Sciatic nerve (tissue), 2 donors: ENCODE measurements around the gene C20orf173. TPM values are rescaled to one million over a fixed set of nuclear protein-coding genes. Genes with fewer than 3 reads are reported as not detected.
"Not testable (repeated sequence)": the region's sequence is repeated elsewhere in the genome, so short reads cannot be mapped to it uniquely, and the experiment has no call there.

ENCODE experiments used
- ATAC-seq: fragments of 200-7000 bp; cut with Tn5 transposase; one replicate; pipeline ENCODE4 v1.9.1; 2020; ENCODE audit warnings: mild to moderate bottlenecking, moderate library complexity
- DNase-seq: peaks from one replicate; pipeline ENCODE4 v3.0.0-alpha.2; 2020; ENCODE audit warnings: low spot score
- intact Hi-C: fragments of 100-400 bp; cut with DNase I; formaldehyde crosslinking; loops from one replicate; pipeline ENCODE4 v1.14.2; 2022
- total RNA-seq: library from RNA; stranded (reverse); fragmentation: NEBNext Ultra II Directional; extraction: Animal tissue kit (Norgen Biotek cat#: 25700); gene quantifications from one replicate; pipeline ENCODE4 v1.2.1, GENCODE V29; 2021
- donor health status: DM: no; HTN: no; CAD: no.
- donor health status: DM: no; HTN: no; CAD: no.

C20orf173 gene
- total RNA-seq, 1 donor from 2014 or later: not detected

DNA sequence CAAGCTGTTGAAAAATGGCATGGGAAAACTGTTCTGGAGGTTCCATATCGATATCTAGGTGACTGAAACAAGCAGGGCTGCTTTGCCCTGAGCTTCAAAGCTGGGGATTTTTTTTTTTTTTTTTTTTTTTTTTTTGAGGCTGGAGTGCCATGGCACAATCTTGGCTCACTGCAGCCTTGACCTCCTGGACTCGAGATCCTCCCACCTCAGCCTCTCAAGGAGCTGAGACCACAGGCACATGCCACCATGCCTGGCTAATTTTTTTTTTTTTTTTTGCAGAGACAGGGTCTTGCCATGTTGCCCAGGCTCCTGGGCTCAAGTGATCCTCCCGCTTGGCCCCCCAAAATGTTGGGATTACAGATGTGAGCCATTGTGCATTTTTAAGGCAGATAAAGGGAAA is 23.5 kb upstream of the C20orf173 start:
- DNase-seq (no peak), ATAC-seq (no peak)
- intact Hi-C loops: no loop called here

DNA sequence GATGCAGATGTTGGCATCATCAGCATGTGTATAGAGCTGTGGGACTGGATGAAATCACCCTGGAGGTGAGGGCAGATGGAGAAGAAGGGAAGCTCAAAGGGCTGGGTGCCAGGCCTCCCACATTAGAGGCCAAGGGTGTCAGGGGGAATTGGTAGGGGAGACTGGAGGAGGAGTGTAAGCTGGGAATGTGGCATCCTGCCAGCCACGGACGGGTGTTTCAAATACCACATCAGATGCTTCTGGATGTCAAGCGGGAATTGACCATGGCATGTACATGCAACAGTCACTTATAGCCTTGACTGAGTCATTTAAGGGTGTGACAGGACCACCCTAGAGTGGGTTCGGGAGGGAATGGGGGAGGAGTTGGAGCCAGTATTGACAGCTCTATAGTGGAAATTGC is 22.1 kb upstream of the C20orf173 start:
- intact Hi-C loops: no loop called here
- ATAC-seq: no peak
- no peak for DNase-seq

DNA sequence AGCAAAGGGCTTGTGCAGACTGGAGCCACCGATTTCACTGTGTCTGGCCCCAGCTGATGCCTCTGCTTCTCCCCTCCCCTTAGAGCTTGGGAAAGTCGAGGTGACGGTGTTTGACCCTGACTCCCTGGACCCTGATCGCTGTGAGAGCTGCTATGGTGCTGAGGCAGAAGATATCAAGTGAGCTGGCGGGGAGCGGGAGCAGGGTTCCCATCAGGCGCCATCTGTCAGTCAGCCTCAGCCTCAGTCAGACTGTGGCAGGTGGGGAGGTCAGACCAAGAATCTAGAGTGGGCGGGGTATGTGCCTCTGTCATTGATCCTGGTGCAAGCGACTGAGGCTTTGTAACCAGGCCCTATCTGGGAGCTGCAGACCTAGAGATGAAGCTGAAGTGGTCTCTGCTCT is 17.9 kb upstream of the C20orf173 start:
- DNase-seq: no peak
- intact Hi-C loops: no loop called here

DNA sequence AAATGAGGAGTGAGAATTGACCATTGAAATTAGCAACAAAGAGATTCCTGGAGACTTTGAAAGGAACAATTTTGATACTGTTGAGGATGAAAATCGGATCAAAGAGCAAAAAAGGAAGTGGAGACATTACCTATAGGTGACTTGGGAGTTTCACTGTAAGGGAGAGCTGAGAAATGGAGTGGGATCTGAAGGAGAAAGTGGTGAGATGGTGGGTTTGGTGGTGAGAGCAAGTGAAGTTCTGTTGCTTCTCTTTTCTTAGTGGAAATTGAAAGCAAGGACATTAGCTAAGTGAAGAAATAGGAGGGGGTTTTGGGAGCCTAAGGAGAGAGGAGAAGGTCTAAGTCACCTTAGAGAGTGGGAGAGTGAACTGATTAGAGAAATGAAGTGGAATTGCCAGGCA is 16.7 kb upstream of the C20orf173 start:
- intact Hi-C loops: no loop called here
- DNase-seq (no peak), ATAC-seq (no peak)

More for the DNA sequence above, 17.9 kb upstream of the C20orf173 start:
- ATAC-seq: no peak

DNA sequence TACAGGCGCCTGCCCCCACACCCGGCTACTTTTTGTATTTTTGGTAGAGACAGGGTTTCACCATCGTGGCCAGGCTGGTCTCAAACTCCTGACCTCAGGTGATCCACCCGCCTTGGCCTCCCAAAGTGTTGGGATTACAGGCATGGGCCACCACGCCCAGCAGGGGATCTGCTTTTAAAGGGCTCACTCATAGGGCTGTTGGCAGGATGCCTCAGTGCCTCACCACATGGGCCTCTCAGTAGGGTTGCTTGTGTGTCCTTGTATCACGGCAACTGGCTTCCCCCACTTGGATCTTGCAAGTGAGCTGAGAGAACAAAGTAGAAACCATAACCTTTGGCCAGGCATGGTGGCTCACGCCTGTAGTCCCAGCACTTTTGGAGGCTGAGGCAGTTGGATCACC is 15.5 kb upstream of the C20orf173 start:
- intact Hi-C loops, DNase-seq: not testable (repeated sequence)

DNA sequence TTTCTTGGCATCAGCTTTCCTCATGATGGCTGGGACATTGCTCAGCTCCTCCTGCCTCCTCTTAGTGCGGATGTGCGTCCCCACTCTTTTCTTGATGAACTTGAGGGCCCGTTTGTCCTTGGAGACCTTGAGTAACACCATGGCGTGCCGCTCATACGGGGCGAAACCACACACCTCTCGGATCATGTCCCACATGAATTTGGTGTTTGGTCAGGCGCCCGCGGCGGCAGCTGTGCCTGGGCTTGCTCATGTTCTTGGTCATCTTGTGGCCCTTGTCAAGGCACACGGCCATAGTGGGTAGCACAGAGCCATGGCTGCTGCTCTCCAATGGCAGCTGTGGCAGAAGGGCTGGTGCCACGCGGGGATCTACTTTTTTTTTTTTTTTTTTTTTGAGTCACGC is 15.0 kb upstream of the C20orf173 start:
- DNase-seq: no peak
- ATAC-seq: no peak
- intact Hi-C loops: no loop called here

More for the DNA sequence above, 15.5 kb upstream of the C20orf173 start:
- not testable (repeated sequence) for ATAC-seq

DNA sequence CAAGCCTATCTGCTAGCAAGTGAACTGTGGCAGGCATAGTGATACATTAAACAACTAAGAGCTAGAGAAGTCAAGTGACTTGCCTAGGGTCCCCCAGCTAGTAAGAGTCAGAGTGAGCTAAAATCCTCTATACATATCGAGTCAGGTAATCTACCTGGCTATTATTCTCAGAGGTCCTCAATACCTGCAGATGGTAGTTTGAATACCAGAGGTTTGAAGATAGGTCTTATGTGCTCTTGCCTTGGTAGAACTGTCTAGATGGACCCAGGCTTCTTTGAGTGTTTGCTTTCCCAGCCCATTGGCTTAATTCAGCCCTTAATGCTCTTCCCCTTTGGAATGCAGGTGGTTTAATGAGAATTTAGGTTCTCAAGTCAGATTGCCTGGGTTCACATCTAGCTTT is 13.5 kb upstream of the C20orf173 start:
- no peak for DNase-seq
- no peak for ATAC-seq
- intact Hi-C loops: no loop called here

DNA sequence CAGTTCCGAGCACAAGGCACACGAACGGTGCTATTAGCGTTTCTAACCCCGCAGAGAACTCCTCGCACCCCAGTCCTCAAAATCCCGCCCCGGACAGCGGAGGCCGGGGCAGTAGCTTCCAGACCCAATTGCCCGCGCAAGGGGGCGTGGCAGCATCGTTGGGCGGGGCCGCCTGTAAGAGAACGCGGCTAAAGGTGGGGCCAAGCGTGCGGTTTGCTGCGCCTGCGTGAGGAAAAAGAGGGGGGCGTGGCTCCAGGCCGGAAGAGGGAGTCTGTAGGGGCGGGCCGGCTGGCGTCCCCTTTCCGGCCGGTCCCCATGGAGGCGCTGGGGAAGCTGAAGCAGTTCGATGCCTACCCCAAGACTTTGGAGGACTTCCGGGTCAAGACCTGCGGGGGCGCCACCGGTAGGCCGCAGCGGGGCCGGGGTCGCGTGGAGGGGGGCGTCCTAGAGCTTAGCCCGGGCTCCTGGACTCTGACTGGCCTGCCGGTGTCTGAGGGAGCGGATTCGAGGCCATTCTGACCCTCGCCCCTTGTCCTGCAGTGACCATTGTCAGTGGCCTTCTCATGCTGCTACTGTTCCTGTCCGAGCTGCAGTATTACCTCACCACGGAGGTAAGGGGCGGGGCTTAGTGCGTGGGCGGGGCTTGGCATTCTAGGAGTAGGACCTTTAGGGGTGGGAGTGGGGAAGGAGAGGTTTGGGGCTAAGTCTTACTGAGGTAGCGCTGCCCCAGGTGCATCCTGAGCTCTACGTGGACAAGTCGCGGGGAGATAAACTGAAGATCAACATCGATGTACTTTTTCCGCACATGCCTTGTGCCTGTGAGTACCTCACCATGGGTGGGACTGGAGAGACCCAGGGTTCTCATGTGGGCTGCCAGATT is 12.6 kb upstream of the C20orf173 start, which contains the start of gene ERGIC3:
ERGIC3 (plus strand) TSS at position 296 of the 880 bp plus-strand sequence; CDS start at position 316, 20 bp downstream.
- ATAC-seq: peak; percentile 100
- DNase-seq: peak; percentile 99
- intact Hi-C loops: no loop called here

DNA sequence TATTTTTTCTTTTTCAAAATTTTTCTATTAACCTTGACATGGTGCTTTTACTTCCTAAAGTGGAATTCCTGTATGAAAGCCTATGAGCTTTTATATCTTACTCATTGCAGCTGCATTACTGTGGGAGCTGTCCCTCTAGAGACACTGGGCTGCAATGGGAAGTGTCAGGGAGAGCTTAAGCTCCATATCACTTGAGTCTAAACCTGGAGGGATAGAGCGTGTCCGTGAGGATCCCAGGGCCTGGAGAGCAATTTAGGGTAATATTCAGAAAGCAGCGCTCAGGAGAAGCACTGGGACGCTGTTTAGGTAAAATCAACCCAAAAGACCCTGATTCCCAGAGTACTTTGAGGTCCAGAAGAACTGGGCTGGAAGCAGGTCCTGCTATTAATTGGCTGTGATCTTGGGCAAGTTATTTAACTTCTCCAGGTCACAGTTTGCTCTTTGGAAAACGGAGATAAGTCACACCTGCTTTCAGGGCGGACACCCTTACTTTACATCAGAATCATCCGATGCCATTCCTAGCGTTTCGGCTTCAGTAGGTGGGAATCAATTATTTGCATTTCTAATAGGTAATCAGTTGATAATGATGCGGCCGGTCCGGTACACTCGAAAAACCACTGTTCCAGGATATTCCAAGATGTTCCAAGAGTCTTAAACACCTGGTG is 11.8 kb upstream of the C20orf173 start:
- no peak for ATAC-seq
- intact Hi-C loops: no loop called here
- no peak for DNase-seq

DNA sequence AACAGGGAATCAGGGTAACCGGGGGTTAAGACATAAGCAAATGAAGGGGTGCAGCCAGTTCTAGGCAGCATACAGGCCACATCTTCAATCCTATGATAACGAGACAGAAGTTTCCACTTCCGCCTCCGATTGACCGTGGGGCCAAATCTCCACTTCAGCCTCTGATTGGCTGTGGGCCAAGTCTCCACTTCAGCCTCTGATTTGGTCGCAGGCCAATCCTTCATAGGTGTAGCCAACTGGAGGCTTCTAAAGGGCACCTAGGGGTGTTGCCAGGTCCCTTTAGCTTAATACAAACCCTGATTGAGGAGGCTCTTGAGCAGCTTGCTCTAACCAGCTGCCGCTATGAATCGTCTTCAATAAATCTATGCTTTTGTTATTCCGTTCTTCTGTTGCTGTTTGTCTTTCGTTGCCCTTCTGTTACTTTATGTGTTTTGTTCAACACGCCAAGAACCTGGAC is 10.3 kb upstream of the C20orf173 start:
- ATAC-seq (no peak), DNase-seq (no peak)
- intact Hi-C loops: no loop called here

DNA sequence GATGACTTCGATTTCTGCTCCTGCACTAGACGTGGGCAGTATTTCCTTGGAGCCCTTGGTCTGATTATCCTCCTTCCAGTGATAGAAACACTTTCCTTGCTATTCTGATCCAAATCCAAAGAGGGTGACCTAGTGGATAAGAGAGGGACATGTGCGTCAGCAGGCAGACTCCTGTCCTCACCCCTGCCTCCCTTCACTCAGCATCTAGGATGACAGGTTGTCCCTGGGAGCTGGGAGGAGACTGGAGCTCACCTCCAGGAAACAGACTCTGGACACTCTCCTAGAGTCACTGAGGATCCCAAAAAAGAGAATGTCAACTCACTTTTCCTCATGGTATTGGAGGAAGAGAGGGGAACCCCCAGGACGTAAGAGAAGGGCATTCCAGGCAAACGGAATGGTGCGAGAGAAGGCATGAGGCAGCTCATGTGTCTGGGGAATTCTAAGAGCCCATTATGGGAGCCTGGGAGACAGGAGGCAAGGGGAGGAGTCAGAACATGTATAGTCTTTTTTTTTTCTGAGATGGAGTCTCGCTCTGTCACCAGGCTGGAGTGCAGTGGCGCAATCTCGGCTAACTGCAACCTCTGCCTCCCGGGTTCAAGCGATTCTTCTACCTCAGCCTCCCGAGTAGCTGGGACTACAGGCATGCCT is 2.2 kb downstream of the C20orf173 start:
- DNase-seq (no peak), ATAC-seq (no peak)
- intact Hi-C loops: no loop called here

DNA sequence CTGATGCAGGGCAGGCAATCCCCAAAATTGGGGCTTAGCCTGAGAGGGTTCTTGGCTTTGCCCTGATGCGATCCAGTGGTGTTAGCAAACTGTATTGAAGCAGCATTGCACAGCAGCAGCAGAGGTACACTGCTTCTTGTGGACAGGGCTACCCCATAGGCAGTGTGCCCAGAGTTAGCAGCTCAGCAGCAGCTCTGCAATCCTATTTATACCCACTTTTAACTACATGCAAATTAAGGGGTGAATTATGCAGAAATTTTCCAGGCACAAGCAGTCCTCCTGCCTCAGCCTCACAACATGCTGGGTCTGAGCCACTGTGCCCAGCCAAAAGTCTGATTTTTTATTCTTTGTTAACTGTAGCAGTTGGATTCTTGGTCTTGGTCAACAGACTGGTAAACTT is 3.8 kb downstream of the C20orf173 start:
- DNase-seq: no peak
- intact Hi-C loops: no loop called here
- no peak for ATAC-seq

DNA sequence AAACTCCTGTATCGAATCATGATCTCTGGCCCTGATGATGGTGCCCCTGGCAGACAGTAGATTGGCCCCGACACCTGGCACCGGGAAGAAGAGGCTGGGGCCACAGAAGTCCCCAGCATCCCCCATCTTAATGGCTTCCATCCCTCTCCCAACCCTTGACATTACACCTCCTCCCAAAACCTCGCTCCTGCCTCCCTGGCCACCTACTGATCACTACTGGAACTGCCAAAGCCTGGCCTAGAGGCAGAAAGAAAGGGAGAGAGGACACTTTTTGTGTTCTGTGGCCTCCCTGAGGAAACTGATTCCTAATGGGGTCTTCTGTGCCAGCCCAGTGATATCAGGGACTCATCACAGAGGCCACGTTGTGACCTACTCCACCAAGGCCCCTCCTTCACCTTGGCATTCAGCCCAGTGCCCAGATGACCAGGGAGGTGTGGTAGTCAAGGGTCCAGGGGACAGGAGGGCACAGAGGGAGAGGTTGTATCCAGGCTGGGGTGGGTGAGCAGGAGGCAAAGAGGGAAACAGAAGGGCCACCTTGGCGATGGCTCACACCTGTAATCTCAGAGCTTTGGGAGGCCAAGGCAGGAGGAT is 6.1 kb downstream of the C20orf173 start:
- no peak for ATAC-seq
- intact Hi-C loops: no loop called here
- no peak for DNase-seq

DNA sequence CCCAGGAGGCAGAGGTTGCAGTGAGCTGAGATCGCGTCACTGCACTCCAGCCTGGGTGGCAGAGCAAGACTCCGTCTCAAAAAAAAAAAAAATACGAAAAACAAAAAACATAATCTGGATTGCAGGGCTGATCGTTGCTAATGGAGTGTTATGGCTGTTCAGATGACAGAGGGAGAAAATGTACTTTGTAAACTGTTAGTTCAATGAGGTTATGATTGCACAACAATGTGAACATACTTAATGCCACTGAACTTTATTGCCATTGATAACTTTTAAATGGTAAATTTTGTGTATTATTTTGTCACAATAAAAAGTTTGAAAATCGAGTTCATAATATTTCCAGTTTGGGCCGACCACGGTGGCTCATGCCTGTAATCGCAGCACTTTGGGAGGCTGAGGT is 10.5 kb downstream of the C20orf173 start:
- intact Hi-C loops: no loop called here
- no peak for ATAC-seq

DNA sequence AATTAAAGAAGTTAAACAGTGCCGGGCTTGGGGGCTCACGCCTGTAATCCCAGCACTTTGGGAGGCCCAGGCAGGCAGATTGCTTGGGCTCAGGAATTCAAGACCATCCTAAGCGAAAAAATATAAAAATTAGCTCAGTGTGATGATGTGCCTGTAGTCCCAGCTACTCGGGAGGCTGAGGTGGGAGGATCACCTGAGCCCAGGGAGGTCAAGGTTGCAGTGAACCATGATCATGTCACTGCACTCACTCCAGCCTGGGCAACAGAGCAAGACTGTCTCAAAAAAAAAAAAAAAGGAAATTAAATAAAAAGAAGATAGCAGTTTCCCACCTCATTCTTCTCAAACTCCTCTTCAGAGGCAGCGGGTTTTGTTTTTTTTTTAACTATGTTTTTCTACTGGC is 11.7 kb downstream of the C20orf173 start:
- ATAC-seq, intact Hi-C loops, DNase-seq: not testable (repeated sequence)

More for the DNA sequence above, 10.5 kb downstream of the C20orf173 start:
- DNase-seq: no peak

DNA sequence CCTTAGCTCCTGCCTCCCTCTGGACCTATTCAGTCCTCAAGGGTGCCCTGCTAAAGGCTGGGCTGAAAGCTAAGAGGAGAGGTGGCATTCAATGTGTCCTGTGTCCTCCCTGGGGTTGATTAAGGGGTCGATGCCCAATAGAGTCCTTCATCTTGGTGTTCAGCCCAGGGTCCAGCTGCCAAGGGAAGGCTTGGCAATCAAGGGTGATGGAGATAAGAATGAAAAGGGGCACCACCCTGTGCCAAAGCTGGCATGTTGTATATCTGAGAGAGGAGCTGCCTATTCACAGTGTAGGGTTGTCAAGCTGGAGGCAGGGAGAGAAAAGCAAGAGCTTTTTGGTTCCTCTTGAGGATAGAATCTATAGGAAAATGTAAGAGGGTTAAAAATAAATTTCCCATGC is 12.3 kb downstream of the C20orf173 start:
- no peak for ATAC-seq
- DNase-seq: no peak
- intact Hi-C loops: no loop called here

DNA sequence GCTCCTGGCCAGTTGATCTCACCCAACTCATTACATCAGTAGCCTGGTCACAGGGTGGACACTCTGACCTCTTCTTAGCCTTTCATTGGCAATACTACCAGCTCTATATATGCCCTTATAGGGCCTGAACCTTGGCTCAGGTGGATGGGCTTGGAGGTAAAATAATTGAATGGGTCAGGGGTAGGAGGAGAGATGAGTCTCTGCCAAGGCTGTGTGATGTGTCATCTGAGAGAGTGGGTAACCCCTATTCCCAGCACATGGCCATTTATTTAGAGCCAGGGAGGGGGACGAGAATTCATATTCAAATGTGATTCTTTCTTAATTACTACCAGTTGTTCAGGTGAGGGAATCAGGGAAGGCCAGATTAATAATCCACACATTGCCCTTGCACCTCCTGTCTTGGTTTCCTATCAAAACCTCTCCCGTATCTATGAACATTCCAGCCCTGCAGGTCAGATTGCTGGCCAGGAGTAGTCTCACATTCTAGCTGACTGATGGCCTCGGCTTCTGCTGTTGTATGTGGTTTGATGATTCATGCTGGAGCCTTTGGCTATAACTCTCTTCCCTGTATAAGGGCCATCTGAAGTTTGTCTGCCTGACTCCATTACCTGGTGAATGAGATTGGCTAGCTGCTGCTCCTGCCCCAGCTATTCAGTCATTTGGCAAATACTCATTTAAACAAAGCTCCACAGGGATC is 13.4 kb downstream of the C20orf173 start:
- intact Hi-C loops: no loop called here
- no peak for DNase-seq
- ATAC-seq: no peak

DNA sequence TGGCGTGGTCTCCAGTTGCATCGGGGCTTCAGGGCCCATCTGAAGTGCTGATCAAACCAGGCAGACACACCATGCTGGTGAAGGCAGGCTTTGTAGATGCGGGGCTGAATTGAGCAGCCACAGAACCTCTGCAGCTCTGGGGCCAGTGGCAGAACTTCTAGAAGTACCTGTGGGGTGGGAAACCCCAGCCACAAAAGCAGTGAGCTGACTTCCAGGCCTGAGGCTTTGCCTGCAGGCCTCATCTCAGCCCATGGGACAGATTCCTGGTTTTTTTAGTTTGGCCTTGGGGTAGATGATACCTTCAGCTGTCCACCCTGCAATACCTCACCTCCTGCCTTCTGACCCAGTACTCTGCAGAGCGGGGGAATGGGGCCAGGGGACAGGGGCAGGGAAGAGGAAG is 14.1 kb downstream of the C20orf173 start:
- no peak for DNase-seq
- ATAC-seq: no peak
- intact Hi-C loops: no loop called here
